ENCODE measurements around the gene ABCA4. TPM values are rescaled to one million over a fixed set of nuclear protein-coding genes. Genes with fewer than 3 reads are reported as not detected.

Gene ABCA4
- total RNA-seq, 1 experiment from 2014 or later, result not detected

GRCh38 chr1:94111879-94112278, 9.1 kb downstream of the ABCA4 start:
- Histone ChIP-seq H3K9me3 (ENCODE audit: low read length) (no peaks in the 10 kb centered on the region), H3K9me2 (replicated peaks; ENCODE audit: insufficient read depth, low read length) (no peaks in the 10 kb centered on the region), H3K4me2 (ENCODE audit: low read depth, low read length, poor library complexity, severe bottlenecking) (peak overlapping the region; percentile 48), H4K20me1 (ENCODE audit: insufficient read depth, low read depth, low read length) (no peaks in the 10 kb centered on the region), H2AFZ (ENCODE audit: low read length) (0 out of 2 replicates have a peak overlapping the region, but pooled peaks have one; percentile 0), H3K27me3 (ENCODE audit: low read length) (no peaks in the 10 kb centered on the region), H3K27ac (ENCODE audit: low read length) (no peak overlapping the region; the same call in 1 of the 2 replicates), H3K4me1 (ENCODE audit: low read length) (peaks cover 21% of the 10 kb centered on the region), H3K36me3 (ENCODE audit: insufficient read depth, low read length) (no peaks in the 10 kb centered on the region), H3K9ac (ENCODE audit: low read length) (no peak overlapping the region), H3K79me2 (ENCODE audit: low read length) (no peaks in the 10 kb centered on the region), H3K4me3 (ENCODE audit: low read length) (no peak overlapping the region; the same call in 1 of the 2 replicates)
- peak; percentile 81 for DNase-seq

GRCh38 chr1:94110946-94111740, 9.8 kb downstream of the ABCA4 start:
- Histone ChIP-seq H3K4me1 (ENCODE audit: low read length) (peaks cover 21% of the 10 kb centered on the region), H3K9ac (ENCODE audit: low read length) (no peak overlapping the region), H3K27me3 (ENCODE audit: low read length) (no peaks in the 10 kb centered on the region), H3K9me3 (ENCODE audit: low read length) (no peaks in the 10 kb centered on the region), H3K79me2 (ENCODE audit: low read length) (no peaks in the 10 kb centered on the region), H3K36me3 (ENCODE audit: insufficient read depth, low read length) (no peaks in the 10 kb centered on the region), H4K20me1 (ENCODE audit: insufficient read depth, low read depth, low read length) (no peaks in the 10 kb centered on the region), H3K9me2 (replicated peaks; ENCODE audit: insufficient read depth, low read length) (no peaks in the 10 kb centered on the region), H3K4me3 (ENCODE audit: low read length) (no peak overlapping the region; the same call in 1 of the 2 replicates), H2AFZ (ENCODE audit: low read length) (no peak overlapping the region), H3K27ac (ENCODE audit: low read length) (no peak overlapping the region; the same call in 1 of the 2 replicates), H3K4me2 (ENCODE audit: low read depth, low read length, poor library complexity, severe bottlenecking) (peak overlapping the region; percentile 48)
- no peak for DNase-seq

- no peaks in the 10 kb centered on the region for H3K27me3 ChIP-seq (ENCODE audit: low read length)
- H3K9me2 ChIP-seq (replicated peaks; ENCODE audit: insufficient read depth, low read length), result no peaks in the 10 kb centered on the region
- H4K20me1 ChIP-seq (ENCODE audit: insufficient read depth, low read depth, low read length), result no peaks in the 10 kb centered on the region
- H3K9me3 ChIP-seq (ENCODE audit: low read length), result no peaks in the 10 kb centered on the region
- H3K36me3 ChIP-seq (ENCODE audit: insufficient read depth, low read length), result no peaks in the 10 kb centered on the region
- H3K4me3 ChIP-seq (ENCODE audit: low read length), result no peak overlapping the region
- no peak overlapping the region for H3K27ac ChIP-seq (ENCODE audit: low read length)
- no peak overlapping the region for H3K9ac ChIP-seq (ENCODE audit: low read length)
- peaks cover 21% of the 10 kb centered on the region for H3K4me1 ChIP-seq (ENCODE audit: low read length)
- no peak overlapping the region for H2AFZ ChIP-seq (ENCODE audit: low read length)
- no peak overlapping the region for H3K4me2 ChIP-seq (ENCODE audit: low read depth, low read length, poor library complexity, severe bottlenecking)
- DNase-seq, result no peak
- no peaks in the 10 kb centered on the region for H3K79me2 ChIP-seq (ENCODE audit: low read length)
Observed at GRCh38 chr1:94110021-94110761, 10.8 kb downstream of the ABCA4 start.

GRCh38 chr1:94109478-94109877, 11.5 kb downstream of the ABCA4 start:
- Histone ChIP-seq H3K9me2 (replicated peaks; ENCODE audit: insufficient read depth, low read length) (no peaks in the 10 kb centered on the region), H3K4me3 (ENCODE audit: low read length) (no peak overlapping the region), H3K9ac (ENCODE audit: low read length) (no peak overlapping the region), H3K79me2 (ENCODE audit: low read length) (no peaks in the 10 kb centered on the region), H4K20me1 (ENCODE audit: insufficient read depth, low read depth, low read length) (no peaks in the 10 kb centered on the region), H3K27ac (ENCODE audit: low read length) (no peak overlapping the region), H3K27me3 (ENCODE audit: low read length) (no peaks in the 10 kb centered on the region), H3K4me1 (ENCODE audit: low read length) (peaks cover 21% of the 10 kb centered on the region), H3K36me3 (ENCODE audit: insufficient read depth, low read length) (no peaks in the 10 kb centered on the region), H3K9me3 (ENCODE audit: low read length) (no peaks in the 10 kb centered on the region), H3K4me2 (ENCODE audit: low read depth, low read length, poor library complexity, severe bottlenecking) (no peak overlapping the region), H2AFZ (ENCODE audit: low read length) (no peak overlapping the region)
- DNase-seq, result no peak

GRCh38 chr1:94107141-94107540, 13.8 kb downstream of the ABCA4 start:
- H3K9ac ChIP-seq (ENCODE audit: low read length), result no peak overlapping the region
- H3K9me2 ChIP-seq (replicated peaks; ENCODE audit: insufficient read depth, low read length), result no peaks in the 10 kb centered on the region
- DNase-seq, result no peak
- H4K20me1 ChIP-seq (ENCODE audit: insufficient read depth, low read depth, low read length), result no peaks in the 10 kb centered on the region
- H3K27me3 ChIP-seq (ENCODE audit: low read length), result no peaks in the 10 kb centered on the region
- H2AFZ ChIP-seq (ENCODE audit: low read length), result no peak overlapping the region
- H3K4me2 ChIP-seq (ENCODE audit: low read depth, low read length, poor library complexity, severe bottlenecking), result no peak overlapping the region
- no peaks in the 10 kb centered on the region for H3K9me3 ChIP-seq (ENCODE audit: low read length)
- no peak overlapping the region for H3K27ac ChIP-seq (ENCODE audit: low read length)
- H3K79me2 ChIP-seq (ENCODE audit: low read length), result no peaks in the 10 kb centered on the region
- H3K4me1 ChIP-seq (ENCODE audit: low read length), result peaks cover 9% of the 10 kb centered on the region
- H3K4me3 ChIP-seq (ENCODE audit: low read length), result no peak overlapping the region
- no peaks in the 10 kb centered on the region for H3K36me3 ChIP-seq (ENCODE audit: insufficient read depth, low read length)

GRCh38 chr1:94106716-94107115, 14.2 kb downstream of the ABCA4 start:
- no peak overlapping the region for H2AFZ ChIP-seq (ENCODE audit: low read length)
- no peaks in the 10 kb centered on the region for H3K9me3 ChIP-seq (ENCODE audit: low read length)
- no peaks in the 10 kb centered on the region for H3K79me2 ChIP-seq (ENCODE audit: low read length)
- no peak overlapping the region for H3K4me3 ChIP-seq (ENCODE audit: low read length)
- H3K4me2 ChIP-seq (ENCODE audit: low read depth, low read length, poor library complexity, severe bottlenecking), result no peak overlapping the region
- H3K27me3 ChIP-seq (ENCODE audit: low read length), result no peaks in the 10 kb centered on the region
- H4K20me1 ChIP-seq (ENCODE audit: insufficient read depth, low read depth, low read length), result no peaks in the 10 kb centered on the region
- no peak overlapping the region for H3K27ac ChIP-seq (ENCODE audit: low read length)
- no peak overlapping the region for H3K9ac ChIP-seq (ENCODE audit: low read length)
- H3K4me1 ChIP-seq (ENCODE audit: low read length), result peaks cover 5% of the 10 kb centered on the region
- no peaks in the 10 kb centered on the region for H3K9me2 ChIP-seq (replicated peaks; ENCODE audit: insufficient read depth, low read length)
- DNase-seq, result no peak
- H3K36me3 ChIP-seq (ENCODE audit: insufficient read depth, low read length), result no peaks in the 10 kb centered on the region

GRCh38 chr1:94105957-94106529, 14.9 kb downstream of the ABCA4 start:
- H3K27ac ChIP-seq (ENCODE audit: low read length), result no peak overlapping the region
- no peak overlapping the region for H3K4me3 ChIP-seq (ENCODE audit: low read length)
- no peak for DNase-seq
- no peak overlapping the region for H3K9ac ChIP-seq (ENCODE audit: low read length)
- no peaks in the 10 kb centered on the region for H3K4me1 ChIP-seq (ENCODE audit: low read length)
- no peak overlapping the region for H3K4me2 ChIP-seq (ENCODE audit: low read depth, low read length, poor library complexity, severe bottlenecking)
- H3K79me2 ChIP-seq (ENCODE audit: low read length), result no peaks in the 10 kb centered on the region
- no peaks in the 10 kb centered on the region for H3K9me2 ChIP-seq (replicated peaks; ENCODE audit: insufficient read depth, low read length)
- H4K20me1 ChIP-seq (ENCODE audit: insufficient read depth, low read depth, low read length), result no peaks in the 10 kb centered on the region
- H3K9me3 ChIP-seq (ENCODE audit: low read length), result no peaks in the 10 kb centered on the region
- no peak overlapping the region for H2AFZ ChIP-seq (ENCODE audit: low read length)
- no peaks in the 10 kb centered on the region for H3K36me3 ChIP-seq (ENCODE audit: insufficient read depth, low read length)
- H3K27me3 ChIP-seq (ENCODE audit: low read length), result no peaks in the 10 kb centered on the region

GRCh38 chr1:94105581-94105952, 15.4 kb downstream of the ABCA4 start:
- H3K27ac ChIP-seq (ENCODE audit: low read length), result no peak overlapping the region
- H3K4me3 ChIP-seq (ENCODE audit: low read length), result no peak overlapping the region
- no peaks in the 10 kb centered on the region for H3K36me3 ChIP-seq (ENCODE audit: insufficient read depth, low read length)
- H3K4me2 ChIP-seq (ENCODE audit: low read depth, low read length, poor library complexity, severe bottlenecking), result no peak overlapping the region
- no peaks in the 10 kb centered on the region for H3K79me2 ChIP-seq (ENCODE audit: low read length)
- no peaks in the 10 kb centered on the region for H3K4me1 ChIP-seq (ENCODE audit: low read length)
- no peak overlapping the region for H2AFZ ChIP-seq (ENCODE audit: low read length)
- H3K27me3 ChIP-seq (ENCODE audit: low read length), result no peaks in the 10 kb centered on the region
- no peaks in the 10 kb centered on the region for H3K9me2 ChIP-seq (replicated peaks; ENCODE audit: insufficient read depth, low read length)
- no peak overlapping the region for H3K9ac ChIP-seq (ENCODE audit: low read length)
- no peaks in the 10 kb centered on the region for H3K9me3 ChIP-seq (ENCODE audit: low read length)
- H4K20me1 ChIP-seq (ENCODE audit: insufficient read depth, low read depth, low read length), result no peaks in the 10 kb centered on the region
- no peak for DNase-seq

All from Karpas-422 (cell line).